ENCODE measurements around the gene ZNF189. TPM values are rescaled to one million over a fixed set of nuclear protein-coding genes. Genes with fewer than 3 reads are reported as not detected.
A peak's percentile ranks its signal among the peaks of the same experiment; 100 is the strongest.

Gene ZNF189
- polyA plus RNA-seq, 4 donors = 7.3 to 77.8 (median 12.9) TPM

DNA sequence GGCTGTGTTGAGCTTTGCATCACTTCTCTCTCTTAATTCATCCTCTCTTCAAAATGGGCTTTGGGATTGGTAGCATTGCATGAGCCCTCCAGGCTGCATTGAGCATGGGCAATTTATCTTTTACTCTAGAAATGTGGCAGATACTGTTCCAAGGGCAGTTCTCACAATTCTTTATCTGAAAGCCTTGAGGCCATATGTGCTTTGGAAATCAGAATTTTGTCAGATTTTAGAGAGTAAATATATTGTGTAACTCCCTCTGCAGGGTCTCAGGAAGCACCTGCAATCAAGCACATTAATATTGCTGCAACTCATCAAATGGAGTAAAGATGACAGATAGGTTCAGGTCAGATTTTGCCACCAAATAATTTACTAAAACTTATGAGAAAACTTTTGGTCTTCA is 19.3 kb downstream of the ZNF189 start:
- H3K27me3 ChIP-seq (ENCODE audit: control insufficient read depth in 3 of 3, insufficient read depth in 3 of 3, low read length in 3 of 3) = no peaks in the 10 kb centered on the region
- peaks cover 0 to 8% (median 2%) of the 10 kb centered on the region in 3 donors for H3K36me3 ChIP-seq (ENCODE audit: control insufficient read depth in 3 of 3, insufficient read depth in 2 of 3, low read depth in 1 of 3, low read length in 3 of 3)
- peaks cover 0 to 13% of the 10 kb centered on the region in 2 donors for H3K9me3 ChIP-seq (ENCODE audit: control insufficient read depth in 2 of 2, insufficient read depth in 1 of 2, low read depth in 1 of 2, low read length in 1 of 2)
- no peak overlapping the region for H3K4me3 ChIP-seq (ENCODE audit: low read depth in 1 of 3, low read length in 3 of 3)
- no peak overlapping the region for H3K27ac ChIP-seq (ENCODE audit: low read depth in 1 of 3, low read length in 2 of 3)
- FAIRE-seq = no peak
- H3K4me1 ChIP-seq (ENCODE audit: control insufficient read depth in 3 of 3, insufficient read depth in 2 of 3, low read depth in 1 of 3, low read length in 2 of 3) = peaks cover 0 to 4% (median 0%) of the 10 kb centered on the region in 3 donors
- no peak for DNase-seq

DNA sequence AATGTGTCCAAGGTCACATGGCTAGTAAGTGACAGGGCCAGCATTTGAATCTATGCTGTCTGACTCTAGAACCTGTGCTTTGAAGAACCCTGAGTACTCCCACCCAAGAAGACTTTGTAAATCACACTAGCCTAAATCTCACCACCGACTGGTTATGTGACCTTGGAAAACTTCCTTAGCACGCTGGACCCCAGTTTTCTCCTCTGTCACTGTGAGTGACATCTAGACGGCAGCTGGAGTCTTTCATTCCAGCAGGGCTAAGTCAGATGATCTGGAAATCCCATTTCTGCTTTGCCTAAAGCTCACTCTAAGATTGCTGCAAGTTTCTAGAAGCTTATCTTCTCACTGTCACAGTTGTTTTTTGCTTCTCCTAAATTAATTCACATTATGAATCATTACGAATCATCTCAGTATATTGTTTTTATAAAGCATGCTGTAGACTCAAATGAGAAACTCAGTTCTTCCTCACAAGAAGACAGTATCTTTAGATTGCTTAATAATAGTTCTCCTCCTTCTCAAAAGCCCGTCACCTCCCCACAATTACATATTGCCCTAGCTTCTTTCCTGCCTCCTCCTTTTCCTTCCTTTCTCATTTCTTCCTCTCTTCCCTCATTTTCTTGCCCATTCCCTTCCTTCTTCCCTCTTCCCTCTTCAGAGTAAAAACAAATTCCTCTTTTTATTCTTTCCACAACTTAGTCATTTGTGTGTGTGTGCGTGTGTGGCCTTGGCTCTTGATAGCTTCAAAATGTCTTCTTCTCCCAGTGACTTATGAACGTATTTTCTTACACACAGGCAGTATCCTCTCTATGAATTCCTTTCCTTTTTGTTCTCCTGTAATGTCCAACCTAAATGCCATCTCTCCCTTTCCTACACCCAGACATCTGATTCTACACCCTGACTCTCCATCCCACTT is 20.1 kb downstream of the ZNF189 start:
- peaks cover 0 to 12% (median 2%) of the 10 kb centered on the region in 3 donors for H3K36me3 ChIP-seq (ENCODE audit: control insufficient read depth in 3 of 3, insufficient read depth in 2 of 3, low read depth in 1 of 3, low read length in 3 of 3)
- no peak overlapping the region for H3K4me3 ChIP-seq (ENCODE audit: low read depth in 1 of 3, low read length in 3 of 3)
- H3K27me3 ChIP-seq (ENCODE audit: control insufficient read depth in 3 of 3, insufficient read depth in 3 of 3, low read length in 3 of 3) = no peaks in the 10 kb centered on the region
- peak in 1 of 2 donors; percentile 40 for DNase-seq
- peaks cover 0 to 4% (median 0%) of the 10 kb centered on the region in 3 donors for H3K4me1 ChIP-seq (ENCODE audit: control insufficient read depth in 3 of 3, insufficient read depth in 2 of 3, low read depth in 1 of 3, low read length in 2 of 3)
- H3K9me3 ChIP-seq (ENCODE audit: control insufficient read depth in 2 of 2, insufficient read depth in 1 of 2, low read depth in 1 of 2, low read length in 1 of 2) = peaks cover 0 to 10% of the 10 kb centered on the region in 2 donors
- no peak for FAIRE-seq
- 73 to 79% (median 76%) methylated on average over 7 of the region's 7 CpGs for WGBS, 3 donors
- H3K27ac ChIP-seq (ENCODE audit: low read depth in 1 of 3, low read length in 2 of 3) = peak overlapping the region in 2 of 3 donors; percentile 8 to 41

DNA sequence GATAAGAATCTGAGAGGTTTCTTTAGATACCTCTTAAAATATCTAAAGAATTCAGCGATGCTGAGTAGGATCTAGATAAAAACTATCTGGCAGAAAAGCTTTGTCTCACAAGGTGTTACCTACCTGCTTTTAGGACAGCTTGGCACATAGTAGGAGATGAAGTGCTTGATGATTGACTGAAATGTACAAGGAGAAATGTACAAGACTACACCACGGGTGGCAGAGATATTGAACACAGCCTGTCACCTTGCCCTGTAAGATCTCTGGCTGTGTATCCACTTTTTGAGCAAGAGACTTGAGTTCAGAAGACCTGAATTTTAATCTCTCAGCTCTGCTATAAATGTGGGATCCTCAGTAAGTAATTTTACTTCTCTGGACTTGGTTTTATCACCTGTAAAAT is 21.2 kb downstream of the ZNF189 start:
- H3K36me3 ChIP-seq (ENCODE audit: control insufficient read depth in 3 of 3, insufficient read depth in 2 of 3, low read depth in 1 of 3, low read length in 3 of 3) = peaks cover 0 to 16% (median 4%) of the 10 kb centered on the region in 3 donors
- H3K27me3 ChIP-seq (ENCODE audit: control insufficient read depth in 3 of 3, insufficient read depth in 3 of 3, low read length in 3 of 3) = no peaks in the 10 kb centered on the region
- no peak overlapping the region for H3K27ac ChIP-seq (ENCODE audit: low read depth in 1 of 3, low read length in 2 of 3)
- H3K4me1 ChIP-seq (ENCODE audit: control insufficient read depth in 3 of 3, insufficient read depth in 2 of 3, low read depth in 1 of 3, low read length in 2 of 3) = peaks cover 0 to 6% (median 0%) of the 10 kb centered on the region in 3 donors
- no peak overlapping the region for H3K4me3 ChIP-seq (ENCODE audit: low read depth in 1 of 3, low read length in 3 of 3)
- WGBS, 3 donors = 80 to 91% (median 90%) methylated on average over 2 of the region's 2 CpGs
- peak in 1 of 2 donors; percentile 27 for DNase-seq
- no peak for FAIRE-seq
- H3K9me3 ChIP-seq (ENCODE audit: control insufficient read depth in 2 of 2, insufficient read depth in 1 of 2, low read depth in 1 of 2, low read length in 1 of 2) = peaks cover 0 to 8% of the 10 kb centered on the region in 2 donors

DNA sequence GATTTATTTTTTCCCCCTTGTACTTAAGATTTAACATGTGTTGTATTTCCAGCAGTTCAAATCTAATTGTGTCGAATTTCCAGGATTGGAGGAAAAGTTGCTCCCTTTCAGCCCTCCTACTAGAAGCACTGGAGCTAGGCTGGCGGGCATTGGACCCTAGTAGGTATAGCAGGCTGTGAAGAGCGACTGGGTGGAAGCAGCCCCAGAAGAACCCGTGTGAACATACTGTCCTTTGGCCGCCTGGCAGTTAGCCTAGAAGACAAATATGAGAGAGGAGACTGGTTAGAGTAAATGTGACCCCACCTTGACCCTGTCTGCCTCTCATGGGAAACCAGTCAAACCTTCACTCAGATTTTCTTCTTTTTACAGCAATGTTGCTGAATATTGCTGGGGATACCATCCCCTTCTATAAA is 23.0 kb downstream of the ZNF189 start:
- H3K27me3 ChIP-seq (ENCODE audit: control insufficient read depth in 3 of 3, insufficient read depth in 3 of 3, low read length in 3 of 3) = no peaks in the 10 kb centered on the region
- H3K9me3 ChIP-seq (ENCODE audit: control insufficient read depth in 2 of 2, insufficient read depth in 1 of 2, low read depth in 1 of 2, low read length in 1 of 2) = no peaks in the 10 kb centered on the region
- H3K4me3 ChIP-seq (ENCODE audit: low read depth in 1 of 3, low read length in 3 of 3) = no peak overlapping the region
- H3K27ac ChIP-seq (ENCODE audit: low read depth in 1 of 3, low read length in 2 of 3) = no peak overlapping the region
- peak in 1 of 2 donors; percentile 55 for DNase-seq
- H3K4me1 ChIP-seq (ENCODE audit: control insufficient read depth in 3 of 3, insufficient read depth in 2 of 3, low read depth in 1 of 3, low read length in 2 of 3) = peaks cover 0 to 9% (median 0%) of the 10 kb centered on the region in 3 donors
- 53 to 64% (median 61%) methylated on average over 5 of the region's 5 CpGs for WGBS, 3 donors
- no peak for FAIRE-seq
- peaks cover 0 to 28% (median 7%) of the 10 kb centered on the region in 3 donors for H3K36me3 ChIP-seq (ENCODE audit: control insufficient read depth in 3 of 3, insufficient read depth in 2 of 3, low read depth in 1 of 3, low read length in 3 of 3)

DNA sequence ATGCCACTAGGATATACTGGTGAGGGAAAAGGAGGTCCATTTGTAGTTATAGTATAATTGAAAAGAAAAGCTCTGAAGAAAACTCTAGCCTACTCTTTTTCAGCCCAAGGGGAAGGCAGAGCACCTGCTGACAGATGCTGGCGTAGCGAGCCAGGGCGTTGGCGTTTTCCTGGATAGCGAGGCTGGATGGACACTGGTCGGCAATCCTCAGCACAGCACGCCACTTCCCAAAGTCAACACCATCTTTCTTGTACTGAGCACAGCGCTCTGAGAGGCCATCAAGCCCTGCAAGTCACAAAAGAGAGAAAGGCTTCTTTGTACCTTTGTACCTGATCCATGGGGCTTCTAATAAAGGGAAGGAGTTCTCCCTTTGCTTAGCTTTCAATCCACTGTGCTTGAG is 28.7 kb downstream of the ZNF189 start:
- Histone ChIP-seq H3K27me3 (ENCODE audit: control insufficient read depth in 3 of 3, insufficient read depth in 3 of 3, low read length in 3 of 3) (no peaks in the 10 kb centered on the region), H3K27ac (ENCODE audit: low read depth in 1 of 3, low read length in 2 of 3) (peak overlapping the region in 1 of 3 donors; percentile 56), H3K4me1 (ENCODE audit: control insufficient read depth in 3 of 3, insufficient read depth in 2 of 3, low read depth in 1 of 3, low read length in 2 of 3) (peaks cover 2 to 24% (median 6%) of the 10 kb centered on the region in 3 donors), H3K9me3 (ENCODE audit: control insufficient read depth in 2 of 2, insufficient read depth in 1 of 2, low read depth in 1 of 2, low read length in 1 of 2) (no peaks in the 10 kb centered on the region), H3K4me3 (ENCODE audit: low read depth in 1 of 3, low read length in 3 of 3) (no peak overlapping the region), H3K36me3 (ENCODE audit: control insufficient read depth in 3 of 3, insufficient read depth in 2 of 3, low read depth in 1 of 3, low read length in 3 of 3) (peaks cover 0 to 58% (median 22%) of the 10 kb centered on the region in 3 donors)
- DNase-seq (no peak), FAIRE-seq (no peak)
- WGBS, 3 donors = 91 to 98% (median 93%) methylated on average over 8 of the region's 8 CpGs

DNA sequence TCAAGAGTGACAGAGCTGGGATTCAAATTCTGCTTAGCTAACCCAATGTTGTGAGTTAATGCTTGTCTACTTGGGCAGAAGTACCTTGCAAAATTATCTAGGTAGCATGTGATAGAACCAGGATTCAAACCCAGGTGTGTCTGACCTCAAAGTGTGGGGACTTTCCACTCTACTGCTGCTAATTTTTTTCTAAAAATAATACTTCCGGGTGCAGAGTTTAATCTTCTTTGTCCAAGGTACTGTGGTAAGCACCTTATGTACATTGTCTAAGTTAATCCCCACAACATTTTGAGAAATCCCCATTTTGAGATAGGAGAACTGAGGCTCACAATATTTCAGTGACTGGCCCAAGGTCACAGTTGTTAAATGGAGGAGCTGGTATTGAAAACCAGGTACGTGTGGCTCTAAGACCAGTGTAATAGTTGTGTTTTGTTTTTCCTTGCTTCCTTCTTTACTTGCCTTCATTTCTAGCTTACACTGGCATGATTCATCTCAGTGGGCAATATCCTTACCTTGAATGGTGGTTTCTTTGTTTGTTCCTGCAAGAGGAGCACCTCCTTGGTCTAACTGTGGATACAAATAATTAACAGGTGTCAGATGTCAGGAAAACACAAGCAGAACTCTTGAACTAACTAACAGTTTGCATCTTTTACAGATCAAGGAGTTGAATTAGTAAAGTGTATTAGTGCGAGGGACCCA is 29.5 kb downstream of the ZNF189 start:
- Histone ChIP-seq H3K4me3 (ENCODE audit: low read depth in 1 of 3, low read length in 3 of 3) (no peak overlapping the region), H3K4me1 (ENCODE audit: control insufficient read depth in 3 of 3, insufficient read depth in 2 of 3, low read depth in 1 of 3, low read length in 2 of 3) (peaks cover 2 to 30% (median 6%) of the 10 kb centered on the region in 3 donors), H3K36me3 (ENCODE audit: control insufficient read depth in 3 of 3, insufficient read depth in 2 of 3, low read depth in 1 of 3, low read length in 3 of 3) (peaks cover 0 to 53% (median 20%) of the 10 kb centered on the region in 3 donors), H3K27me3 (ENCODE audit: control insufficient read depth in 3 of 3, insufficient read depth in 3 of 3, low read length in 3 of 3) (no peaks in the 10 kb centered on the region), H3K27ac (ENCODE audit: low read depth in 1 of 3, low read length in 2 of 3) (peak overlapping the region in 2 of 3 donors; percentile 5 to 56), H3K9me3 (ENCODE audit: control insufficient read depth in 2 of 2, insufficient read depth in 1 of 2, low read depth in 1 of 2, low read length in 1 of 2) (no peaks in the 10 kb centered on the region)
- DNase-seq (no peak), FAIRE-seq (no peak)
- WGBS, 3 donors = 76 to 91% (median 85%) methylated on average over 3 of the region's 3 CpGs

DNA sequence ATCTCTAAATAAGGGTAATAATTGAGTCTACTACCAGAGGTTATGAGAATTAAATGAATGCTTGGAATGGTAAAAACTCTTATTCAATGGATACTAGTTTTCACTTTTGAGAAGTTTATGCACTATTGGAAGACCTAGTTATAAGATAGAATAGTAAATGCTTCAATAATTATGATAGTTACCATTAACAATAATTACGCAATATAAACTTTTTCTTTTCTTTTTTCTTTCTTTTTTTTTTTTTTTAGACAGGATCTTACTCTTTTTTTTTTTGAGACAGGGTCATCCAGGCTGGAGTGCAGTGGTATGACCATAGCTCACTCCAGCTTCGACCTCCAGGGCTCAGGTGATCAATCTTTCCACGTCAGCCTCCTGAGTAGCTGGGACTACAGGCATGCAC is 30.3 kb downstream of the ZNF189 start:
- H3K36me3 ChIP-seq (ENCODE audit: control insufficient read depth in 3 of 3, insufficient read depth in 2 of 3, low read depth in 1 of 3, low read length in 3 of 3) = peaks cover 0 to 49% (median 20%) of the 10 kb centered on the region in 3 donors
- FAIRE-seq = no peak
- H3K27ac ChIP-seq (ENCODE audit: low read depth in 1 of 3, low read length in 2 of 3) = peak overlapping the region in 1 of 3 donors; percentile 56
- H3K4me3 ChIP-seq (ENCODE audit: low read depth in 1 of 3, low read length in 3 of 3) = no peak overlapping the region
- DNase-seq = no peak
- no peaks in the 10 kb centered on the region for H3K27me3 ChIP-seq (ENCODE audit: control insufficient read depth in 3 of 3, insufficient read depth in 3 of 3, low read length in 3 of 3)
- peaks cover 2 to 36% (median 6%) of the 10 kb centered on the region in 3 donors for H3K4me1 ChIP-seq (ENCODE audit: control insufficient read depth in 3 of 3, insufficient read depth in 2 of 3, low read depth in 1 of 3, low read length in 2 of 3)
- 80 to 88% (median 81%) methylated on average over 3 of the region's 3 CpGs for WGBS, 3 donors
- H3K9me3 ChIP-seq (ENCODE audit: control insufficient read depth in 2 of 2, insufficient read depth in 1 of 2, low read depth in 1 of 2, low read length in 1 of 2) = no peaks in the 10 kb centered on the region

DNA sequence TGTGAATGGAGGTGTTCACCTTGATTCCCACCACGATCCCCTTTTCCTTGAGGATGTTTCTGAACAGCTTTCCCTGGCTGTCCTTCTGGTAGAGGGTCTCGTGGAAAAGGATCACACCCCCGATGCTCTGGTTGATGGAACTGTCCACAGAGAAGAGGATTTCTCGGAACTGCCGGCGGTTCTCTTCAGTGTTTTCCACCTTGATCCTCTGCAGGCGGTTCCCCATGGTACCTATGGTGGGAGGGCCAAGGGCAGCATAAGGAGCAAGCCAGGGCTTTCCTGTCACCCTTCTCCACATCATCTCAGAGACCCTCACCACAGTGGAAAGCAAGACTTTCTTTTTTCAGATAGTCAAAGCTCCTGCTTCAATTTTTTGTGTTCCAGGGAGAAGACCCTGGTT is 31.1 kb downstream of the ZNF189 start:
- peaks cover 0 to 48% (median 19%) of the 10 kb centered on the region in 3 donors for H3K36me3 ChIP-seq (ENCODE audit: control insufficient read depth in 3 of 3, insufficient read depth in 2 of 3, low read depth in 1 of 3, low read length in 3 of 3)
- peaks cover 6 to 42% (median 7%) of the 10 kb centered on the region in 3 donors for H3K4me1 ChIP-seq (ENCODE audit: control insufficient read depth in 3 of 3, insufficient read depth in 2 of 3, low read depth in 1 of 3, low read length in 2 of 3)

More for the DNA sequence above, 31.1 kb downstream of the ZNF189 start:
- H3K27me3 ChIP-seq (ENCODE audit: control insufficient read depth in 3 of 3, insufficient read depth in 3 of 3, low read length in 3 of 3) = no peaks in the 10 kb centered on the region
- H3K9me3 ChIP-seq (ENCODE audit: control insufficient read depth in 2 of 2, insufficient read depth in 1 of 2, low read depth in 1 of 2, low read length in 1 of 2) = no peaks in the 10 kb centered on the region
- DNase-seq (peak in 1 of 2 donors; percentile 7), FAIRE-seq (no peak)
- H3K4me3 ChIP-seq (ENCODE audit: low read depth in 1 of 3, low read length in 3 of 3) = no peak overlapping the region
- peak overlapping the region in 2 of 3 donors; percentile 1 to 41 for H3K27ac ChIP-seq (ENCODE audit: low read depth in 1 of 3, low read length in 2 of 3)
- WGBS, 3 donors = 91 to 97% (median 96%) methylated on average over 7 of the region's 7 CpGs
